Nephron (organoid): Measurements from ENCODE around the gene CYTH2.
"Not testable (repeated sequence)": the region's sequence is repeated elsewhere in the genome, so short reads cannot be mapped to it uniquely, and the experiment has no call there.

Experiments used
- H3K27ac Mint-ChIP-seq, 3 experiments: 2 replicates each; pipeline ENCODE4 v1.8.0; 2020; ENCODE audit warnings: mixed read lengths in 3 of 3, mild to moderate bottlenecking in 2 of 3, moderate library complexity in 1 of 3
- H3K27me3 Mint-ChIP-seq: 2 replicates; pipeline ENCODE4 v1.8.0; 2021; ENCODE audit warnings: low read depth, mild to moderate bottlenecking, moderate library complexity, mixed read lengths
- H3K36me3 Mint-ChIP-seq: 2 replicates; pipeline ENCODE4 v1.8.0; 2020; ENCODE audit warnings: low read depth, mixed read lengths
- H3K4me1 Mint-ChIP-seq: 2 replicates; pipeline ENCODE4 v1.8.0; 2020; ENCODE audit warnings: mixed read lengths
- H3K4me3 Mint-ChIP-seq, 3 experiments: 2 replicates each; pipeline ENCODE4 v1.8.0; 2020; ENCODE audit warnings: mild to moderate bottlenecking in 3 of 3, mixed read lengths in 3 of 3, moderate library complexity in 2 of 3
- H3K9me3 Mint-ChIP-seq: 2 replicates; pipeline ENCODE4 v1.8.0; 2020; ENCODE audit warnings: mixed read lengths
- CTCF ChIP-seq, 3 experiments: fragments of 200-600 bp; sonication (generic); IDR thresholded peaks; one replicate each; pipeline ENCODE4 v1.5.0; 2021; ENCODE audit warnings: antibody characterized with exemption in 3 of 3; ENCODE audit not compliant: unreplicated experiment in 3 of 3

Gene CYTH2

DNA sequence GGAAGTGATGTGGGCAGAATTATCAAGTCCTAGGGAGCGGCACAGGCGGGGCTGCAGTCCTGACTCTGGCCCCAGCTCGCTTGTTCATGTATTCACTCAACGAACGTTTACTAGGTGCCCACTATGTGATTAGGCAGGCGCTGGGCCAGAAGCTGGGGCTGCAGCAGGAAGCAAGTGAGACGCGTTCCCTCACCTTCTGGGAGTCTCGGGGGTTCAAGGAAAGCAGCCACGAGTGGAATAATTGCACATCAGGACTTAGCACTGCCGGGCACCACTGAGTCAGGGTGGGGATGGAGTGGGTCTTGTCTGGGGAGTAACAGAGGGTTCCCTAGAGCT, 44.9 kb downstream of the CYTH2 start:
- peak overlapping the region in 1 of 3 experiments; percentile 7 for H3K4me3 Mint-ChIP-seq
- H3K36me3 Mint-ChIP-seq = no peaks in the 10 kb centered on the region
- peaks cover 17% of the 10 kb centered on the region for H3K27me3 Mint-ChIP-seq
- no peaks in the 10 kb centered on the region for H3K9me3 Mint-ChIP-seq
- peaks cover 5% of the 10 kb centered on the region for H3K4me1 Mint-ChIP-seq
- no peak for TF ChIP-seq CTCF (IDR thresholded peaks at IDR 0.05; ENCODE audit: unreplicated experiment in 3 of 3)
- H3K27ac Mint-ChIP-seq = peak overlapping the region in 2 of 3 experiments; percentile 48 to 75

DNA sequence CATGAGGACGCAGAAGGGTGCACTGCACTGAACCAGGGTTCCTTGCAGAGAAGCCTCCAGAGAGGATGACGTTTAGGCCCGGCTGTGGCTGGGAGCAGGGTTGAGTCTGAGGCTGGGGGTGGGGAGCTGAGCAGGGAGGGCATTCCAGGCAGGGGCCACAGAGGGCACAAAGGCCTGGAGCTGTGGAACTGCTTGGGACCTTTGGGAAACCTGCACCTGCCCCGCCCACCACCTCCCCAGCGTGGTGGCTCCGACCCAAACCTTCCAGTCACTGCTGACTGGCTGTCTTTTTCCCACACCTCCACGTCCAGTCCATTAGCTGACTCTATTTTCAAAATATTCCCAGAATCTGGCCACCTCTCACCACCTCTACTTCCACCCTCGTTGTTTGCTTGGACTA, 47.4 kb downstream of the CYTH2 start:
- Mint-ChIP-seq H3K36me3 (no peaks in the 10 kb centered on the region), H3K9me3 (no peaks in the 10 kb centered on the region), H3K27ac (no peak overlapping the region), H3K4me3 (peak overlapping the region in 2 of 3 experiments; percentile 14 to 46), H3K27me3 (peaks cover 6% of the 10 kb centered on the region), H3K4me1 (peaks cover 5% of the 10 kb centered on the region)
- no peak for TF ChIP-seq CTCF (IDR thresholded peaks at IDR 0.05; ENCODE audit: unreplicated experiment in 3 of 3)

- Mint-ChIP-seq H3K4me1 (peaks cover 5% of the 10 kb centered on the region), H3K9me3 (peaks cover 3% of the 10 kb centered on the region), H3K4me3 (no peak overlapping the region), H3K36me3 (no peaks in the 10 kb centered on the region), H3K27ac (no peak overlapping the region), H3K27me3 (peaks cover 15% of the 10 kb centered on the region)
- TF ChIP-seq CTCF (IDR thresholded peaks at IDR 0.05; ENCODE audit: unreplicated experiment in 3 of 3) = no peak
Observed at GRCh38 chr19:48518207-48518606, 49.0 kb downstream of the CYTH2 start.

DNA sequence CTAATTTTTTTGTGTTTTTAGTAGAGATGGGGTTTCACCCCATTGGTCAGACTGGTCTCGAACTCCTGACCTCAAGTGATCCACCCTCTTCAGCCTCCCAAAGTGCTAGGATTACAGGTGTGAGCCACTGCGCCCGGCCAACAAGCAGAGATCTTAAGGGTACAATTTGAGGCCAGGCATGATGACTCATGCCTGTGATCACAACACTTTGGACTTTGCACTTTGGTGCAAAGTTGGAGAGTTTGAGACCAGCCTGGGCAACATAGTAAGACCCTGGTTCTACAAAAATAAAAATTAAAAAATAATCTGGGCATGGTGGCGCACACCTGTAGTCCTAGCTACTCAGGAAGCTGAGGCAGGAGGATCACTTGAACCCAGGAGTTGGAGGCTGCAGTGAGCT, 50.3 kb downstream of the CYTH2 start:
- H3K9me3 Mint-ChIP-seq, H3K4me1 Mint-ChIP-seq, H3K36me3 Mint-ChIP-seq, H3K4me3 Mint-ChIP-seq, H3K27me3 Mint-ChIP-seq, H3K27ac Mint-ChIP-seq: not testable (repeated sequence)

GRCh38 chr19:48520134-48520533, 51.0 kb downstream of the CYTH2 start:
- no peak for TF ChIP-seq CTCF (IDR thresholded peaks at IDR 0.05; ENCODE audit: unreplicated experiment in 3 of 3)
- Mint-ChIP-seq H3K27me3 (peaks cover 9% of the 10 kb centered on the region), H3K4me3 (no peak overlapping the region), H3K4me1 (no peaks in the 10 kb centered on the region), H3K9me3 (peaks cover 13% of the 10 kb centered on the region), H3K36me3 (no peaks in the 10 kb centered on the region), H3K27ac (no peak overlapping the region)

- Mint-ChIP-seq H3K4me1 (no peaks in the 10 kb centered on the region), H3K27ac (no peak overlapping the region), H3K4me3 (no peak overlapping the region), H3K27me3 (peaks cover 9% of the 10 kb centered on the region), H3K9me3 (peaks cover 34% of the 10 kb centered on the region), H3K36me3 (no peaks in the 10 kb centered on the region)
- no peak for TF ChIP-seq CTCF (IDR thresholded peaks at IDR 0.05; ENCODE audit: unreplicated experiment in 3 of 3)
Observed at GRCh38 chr19:48524221-48524620, 55.1 kb downstream of the CYTH2 start.
